Epithelial cell of esophagus (primary cell): ENCODE measurements around the gene TRIB2.

Experiments used
- DNase-seq: peaks from one replicate; pipeline ENCODE4 v3.0.0; 2010; ENCODE audit warnings: low read depth
- H3K4me3 ChIP-seq: 2 replicates; pipeline ENCODE4 v1.5.1; 2011; ENCODE audit warnings: mild to moderate bottlenecking, low read length, control low read depth
- TF ChIP-seq, protein P1 (sequence below): IDR thresholded peaks from 2 replicates; pipeline ENCODE4 v1.5.1; 2011; ENCODE audit warnings: low read depth, mild to moderate bottlenecking, low read length, control low read depth, inconsistent platforms; ENCODE audit not compliant: insufficient read depth; ENCODE audit errors: missing control alignments

Gene TRIB2

DNA sequence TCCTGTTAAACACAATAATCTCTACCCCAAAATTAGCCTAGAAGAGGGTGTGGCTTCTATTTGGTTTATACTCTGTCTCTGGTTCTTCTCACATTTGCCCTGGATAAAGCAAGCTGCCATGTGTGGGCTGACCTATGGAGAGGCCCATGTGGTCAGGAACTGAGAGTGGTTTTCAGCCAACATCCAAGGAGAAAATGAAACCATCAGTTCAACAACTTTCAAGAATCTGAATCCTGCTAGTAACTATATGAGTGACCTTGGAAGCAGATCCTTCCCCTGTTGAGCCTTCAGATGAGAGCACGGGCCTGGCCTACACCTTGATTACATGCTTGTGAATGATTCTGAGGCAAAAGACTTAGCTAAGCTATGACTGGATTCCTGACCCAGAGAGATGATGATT, 11.5 kb upstream of the TRIB2 start:
- no peak overlapping the region for H3K4me3 ChIP-seq
- no peak for DNase-seq
- TF ChIP-seq, protein P1, sequence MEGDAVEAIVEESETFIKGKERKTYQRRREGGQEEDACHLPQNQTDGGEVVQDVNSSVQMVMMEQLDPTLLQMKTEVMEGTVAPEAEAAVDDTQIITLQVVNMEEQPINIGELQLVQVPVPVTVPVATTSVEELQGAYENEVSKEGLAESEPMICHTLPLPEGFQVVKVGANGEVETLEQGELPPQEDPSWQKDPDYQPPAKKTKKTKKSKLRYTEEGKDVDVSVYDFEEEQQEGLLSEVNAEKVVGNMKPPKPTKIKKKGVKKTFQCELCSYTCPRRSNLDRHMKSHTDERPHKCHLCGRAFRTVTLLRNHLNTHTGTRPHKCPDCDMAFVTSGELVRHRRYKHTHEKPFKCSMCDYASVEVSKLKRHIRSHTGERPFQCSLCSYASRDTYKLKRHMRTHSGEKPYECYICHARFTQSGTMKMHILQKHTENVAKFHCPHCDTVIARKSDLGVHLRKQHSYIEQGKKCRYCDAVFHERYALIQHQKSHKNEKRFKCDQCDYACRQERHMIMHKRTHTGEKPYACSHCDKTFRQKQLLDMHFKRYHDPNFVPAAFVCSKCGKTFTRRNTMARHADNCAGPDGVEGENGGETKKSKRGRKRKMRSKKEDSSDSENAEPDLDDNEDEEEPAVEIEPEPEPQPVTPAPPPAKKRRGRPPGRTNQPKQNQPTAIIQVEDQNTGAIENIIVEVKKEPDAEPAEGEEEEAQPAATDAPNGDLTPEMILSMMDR = no peak

DNA sequence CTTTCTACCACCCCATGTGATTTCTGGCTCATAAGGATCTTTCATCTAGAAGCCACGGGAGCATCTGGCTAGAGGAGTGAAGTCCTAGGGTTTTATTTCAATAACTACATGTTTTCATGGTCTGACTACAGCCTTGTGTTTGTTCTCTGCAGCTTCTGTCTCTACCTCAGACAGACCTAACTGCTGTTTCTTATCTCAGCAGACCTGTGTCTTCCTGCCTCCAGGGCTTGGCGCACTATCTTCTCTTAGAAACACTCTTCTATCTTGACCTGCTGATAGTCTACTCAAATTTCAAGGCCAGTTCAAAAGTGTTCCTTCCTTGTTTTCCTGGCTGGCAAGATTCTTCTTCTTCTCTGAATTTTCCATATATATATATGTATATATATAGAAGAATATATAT, 11.0 kb upstream of the TRIB2 start:
- TF ChIP-seq, protein P1 = no peak
- no peak for DNase-seq
- H3K4me3 ChIP-seq = no peak overlapping the region

DNA sequence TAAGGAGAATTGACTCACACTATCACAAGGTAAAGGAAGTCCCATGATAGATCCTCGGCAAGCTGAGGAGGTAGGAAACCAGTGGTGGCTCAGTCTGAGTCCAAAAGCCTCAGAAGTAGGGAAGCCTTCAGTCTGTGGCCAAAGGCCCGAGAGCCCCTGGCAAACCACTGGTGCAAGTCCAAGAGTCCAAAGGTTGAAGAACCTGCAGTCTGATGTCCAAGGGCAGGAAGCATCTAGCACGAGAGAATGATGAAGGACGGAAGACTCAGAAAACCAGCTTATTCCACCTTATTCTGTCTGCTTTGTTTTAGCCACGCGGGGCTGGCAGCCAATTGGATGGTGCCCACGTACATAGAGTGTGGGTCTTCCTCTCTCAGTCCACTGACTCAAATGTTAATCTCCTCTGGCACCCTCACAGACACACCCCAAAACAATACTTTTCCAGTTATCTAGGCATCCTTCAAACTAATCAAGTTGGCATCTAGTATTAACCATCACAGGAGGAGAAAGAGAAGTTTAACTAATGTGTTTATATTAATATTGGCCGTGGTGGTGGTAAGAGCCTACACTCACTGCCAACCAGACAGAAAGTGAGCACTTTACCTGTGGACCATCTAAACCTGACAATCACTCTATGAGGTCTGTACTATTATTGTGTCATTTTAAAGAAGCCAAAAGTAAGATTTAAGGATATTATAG, 8.1 kb upstream of the TRIB2 start:
- TF ChIP-seq, protein P1 = no peak
- DNase-seq = no peak
- H3K4me3 ChIP-seq = no peak overlapping the region

DNA sequence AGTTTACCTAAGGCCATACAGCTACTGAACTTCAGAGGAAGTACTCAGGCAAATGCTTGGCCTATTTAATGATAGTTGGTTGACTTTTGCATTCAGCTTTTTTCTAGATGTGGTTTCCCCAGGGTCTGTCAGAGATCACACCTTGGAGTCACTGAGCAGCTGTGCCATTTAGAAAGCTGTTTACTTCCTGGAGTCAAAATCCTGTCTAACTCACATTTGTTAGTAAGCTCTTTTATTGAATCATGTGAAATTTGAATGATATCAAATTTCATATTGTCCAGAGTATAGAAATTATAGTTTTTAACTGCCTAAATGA, 7.6 kb upstream of the TRIB2 start:
- TF ChIP-seq, protein P1 = no peak
- H3K4me3 ChIP-seq = no peak overlapping the region
- DNase-seq = no peak

DNA sequence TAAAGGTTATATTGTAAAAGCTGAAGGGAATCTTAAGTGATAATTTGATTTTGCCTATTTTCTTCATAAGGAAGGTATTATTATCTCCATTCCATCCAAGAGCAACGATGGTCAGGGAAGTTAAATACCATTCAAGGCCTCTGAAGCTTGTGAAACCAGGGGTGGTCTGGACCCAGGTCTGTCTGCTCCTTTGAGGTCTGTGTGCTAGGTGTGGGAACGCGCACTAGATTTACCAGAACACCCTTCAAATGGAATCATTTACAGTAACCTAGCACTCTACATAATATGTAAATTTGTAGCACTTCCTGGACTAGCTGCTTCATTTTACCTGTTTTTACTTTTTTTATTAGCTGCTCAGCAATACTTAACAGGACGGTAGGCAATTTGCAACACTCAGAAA, 6.4 kb upstream of the TRIB2 start:
- no peak for DNase-seq
- TF ChIP-seq, protein P1 = no peak
- H3K4me3 ChIP-seq = no peak overlapping the region

DNA sequence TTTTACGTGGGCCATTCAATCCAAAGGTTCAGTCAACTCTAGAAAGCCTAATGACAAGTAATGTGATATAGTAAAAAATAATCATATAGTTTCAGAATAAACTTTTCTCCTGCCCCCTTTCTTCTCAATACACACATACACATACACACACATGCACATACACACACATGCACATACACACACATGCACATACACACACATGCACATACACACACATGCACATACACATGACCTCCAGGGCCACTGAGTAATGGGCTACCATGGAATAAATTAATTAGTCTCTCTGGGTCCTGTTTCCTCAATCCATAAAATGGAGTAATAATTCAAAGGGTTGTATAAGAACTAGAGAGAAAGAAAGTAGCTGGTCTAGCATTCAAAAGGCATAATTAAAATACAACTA, 5.4 kb upstream of the TRIB2 start:
- TF ChIP-seq, protein P1 = no peak
- no peak for DNase-seq
- H3K4me3 ChIP-seq = no peak overlapping the region

DNA sequence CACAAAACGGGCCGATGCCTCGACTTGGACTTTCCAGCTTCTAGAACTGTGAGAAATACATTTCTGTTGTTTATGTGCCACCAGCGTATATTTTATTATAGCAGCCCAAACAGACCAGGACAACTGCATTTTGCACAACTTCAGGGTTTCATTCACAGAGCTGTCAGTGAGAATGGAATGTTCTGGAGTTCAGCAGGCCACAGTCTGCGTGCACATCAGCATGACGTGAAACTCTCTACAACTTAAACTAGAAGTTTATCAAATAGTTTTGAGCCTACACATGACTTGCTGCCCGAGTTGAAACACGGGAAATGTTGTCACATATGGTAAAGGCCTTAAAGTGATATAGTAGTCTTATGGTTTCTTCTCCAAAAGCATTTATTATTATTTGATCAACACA, 3.9 kb upstream of the TRIB2 start:
- H3K4me3 ChIP-seq = no peak overlapping the region
- no peak for DNase-seq
- TF ChIP-seq, protein P1 = no peak
